Osteoblast (primary cell): ENCODE data around the gene UPF2. TPM values are rescaled to one million over a fixed set of nuclear protein-coding genes. Genes with fewer than 3 reads are reported as not detected.

Experiments
- DNase-seq: peaks from one replicate; pipeline ENCODE4 v3.0.0; 2011; ENCODE audit warnings: low spot score, mixed read lengths; ENCODE audit not compliant: insufficient read length; ENCODE audit errors: missing footprints
- H2AFZ ChIP-seq: 2 replicates; pipeline ENCODE4 v1.6.0; 2011; ENCODE audit warnings: mild to moderate bottlenecking, low read length
- H3K27ac ChIP-seq: 2 replicates; pipeline ENCODE4 v1.5.1; 2011; ENCODE audit warnings: mild to moderate bottlenecking, low read depth, low read length, moderate library complexity
- H3K27me3 ChIP-seq: 2 replicates; pipeline ENCODE4 v1.6.0; 2012; ENCODE audit warnings: mild to moderate bottlenecking, control low read depth, inconsistent platforms, low read length, moderate library complexity; ENCODE audit not compliant: insufficient read depth
- H3K36me3 ChIP-seq: 2 replicates; pipeline ENCODE4 v1.5.1; 2011; ENCODE audit warnings: mild to moderate bottlenecking, low read length, control low read depth, moderate library complexity; ENCODE audit not compliant: insufficient read depth
- H3K4me1 ChIP-seq: 2 replicates; pipeline ENCODE4 v1.5.1; 2011; ENCODE audit warnings: mild to moderate bottlenecking, low read length, control low read depth, moderate library complexity; ENCODE audit not compliant: insufficient read depth
- H3K4me2 ChIP-seq: 2 replicates; pipeline ENCODE4 v1.6.0; 2011; ENCODE audit warnings: mild to moderate bottlenecking, low read length; ENCODE audit not compliant: insufficient read depth
- H3K4me3 ChIP-seq: fragments of 200-600 bp; sonication (generic); 3 replicates; pipeline ENCODE4 v1.5.1; 2012; ENCODE audit warnings: mild to moderate bottlenecking, low read length, inconsistent platforms; ENCODE audit not compliant: insufficient read depth
- H3K79me2 ChIP-seq: 2 replicates; pipeline ENCODE4 v1.6.0; 2012; ENCODE audit warnings: mild to moderate bottlenecking, low read length, control low read depth, inconsistent platforms; ENCODE audit not compliant: insufficient read depth
- H3K9me3 ChIP-seq: 2 replicates; pipeline ENCODE4 v1.5.1; 2011; ENCODE audit warnings: low read depth, low read length, control low read depth
- H4K20me1 ChIP-seq: 2 replicates; pipeline ENCODE4 v1.6.0; 2012; ENCODE audit warnings: mild to moderate bottlenecking, low read length, control low read depth; ENCODE audit not compliant: insufficient read depth
- total RNA-seq: library from RNA; depleted of rRNA; stranded (reverse); fragments of >200 nt; gene quantifications from 2 replicates; pipeline ENCODE4 v1.2.3, GENCODE V29; 2012
- TF ChIP-seq, protein P1 (sequence below): IDR thresholded peaks from 2 replicates; pipeline ENCODE4 v1.5.1; 2011; ENCODE audit warnings: mild to moderate bottlenecking, low read depth, low read length, moderate library complexity; ENCODE audit errors: extremely low read depth

The UPF2 gene
- total RNA-seq, 1 donor = 15.9 TPM

DNA sequence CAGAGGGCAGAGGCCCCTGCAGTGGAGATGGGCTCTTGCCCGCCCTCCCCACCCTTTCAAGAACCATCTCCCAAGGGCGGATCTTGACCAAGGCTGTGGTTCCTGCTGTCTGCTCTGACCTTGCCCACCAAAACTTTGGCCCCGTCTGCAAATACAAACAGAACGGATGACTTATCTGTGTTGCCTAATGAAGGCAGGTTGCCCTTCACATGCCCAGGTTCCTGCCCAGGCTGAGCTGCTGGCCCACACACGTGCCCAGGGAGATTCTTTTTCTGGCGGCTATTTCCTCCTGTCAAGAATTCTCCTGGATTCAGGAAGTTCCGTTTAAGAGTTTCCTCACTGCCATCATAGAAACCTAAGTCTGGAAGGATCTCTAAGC, 141.2 kb downstream of the UPF2 start:
- Histone ChIP-seq H3K27ac (no peak overlapping the region), H4K20me1 (no peaks in the 10 kb centered on the region), H3K4me1 (no peaks in the 10 kb centered on the region), H3K36me3 (no peaks in the 10 kb centered on the region), H3K79me2 (no peaks in the 10 kb centered on the region), H3K4me3 (no peak overlapping the region), H3K4me2 (no peak overlapping the region), H2AFZ (no peak overlapping the region), H3K27me3 (peaks cover 2% of the 10 kb centered on the region), H3K9me3 (no peaks in the 10 kb centered on the region)
- TF ChIP-seq, protein P1, sequence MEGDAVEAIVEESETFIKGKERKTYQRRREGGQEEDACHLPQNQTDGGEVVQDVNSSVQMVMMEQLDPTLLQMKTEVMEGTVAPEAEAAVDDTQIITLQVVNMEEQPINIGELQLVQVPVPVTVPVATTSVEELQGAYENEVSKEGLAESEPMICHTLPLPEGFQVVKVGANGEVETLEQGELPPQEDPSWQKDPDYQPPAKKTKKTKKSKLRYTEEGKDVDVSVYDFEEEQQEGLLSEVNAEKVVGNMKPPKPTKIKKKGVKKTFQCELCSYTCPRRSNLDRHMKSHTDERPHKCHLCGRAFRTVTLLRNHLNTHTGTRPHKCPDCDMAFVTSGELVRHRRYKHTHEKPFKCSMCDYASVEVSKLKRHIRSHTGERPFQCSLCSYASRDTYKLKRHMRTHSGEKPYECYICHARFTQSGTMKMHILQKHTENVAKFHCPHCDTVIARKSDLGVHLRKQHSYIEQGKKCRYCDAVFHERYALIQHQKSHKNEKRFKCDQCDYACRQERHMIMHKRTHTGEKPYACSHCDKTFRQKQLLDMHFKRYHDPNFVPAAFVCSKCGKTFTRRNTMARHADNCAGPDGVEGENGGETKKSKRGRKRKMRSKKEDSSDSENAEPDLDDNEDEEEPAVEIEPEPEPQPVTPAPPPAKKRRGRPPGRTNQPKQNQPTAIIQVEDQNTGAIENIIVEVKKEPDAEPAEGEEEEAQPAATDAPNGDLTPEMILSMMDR = no peak
- peak; percentile 58 for DNase-seq

DNA sequence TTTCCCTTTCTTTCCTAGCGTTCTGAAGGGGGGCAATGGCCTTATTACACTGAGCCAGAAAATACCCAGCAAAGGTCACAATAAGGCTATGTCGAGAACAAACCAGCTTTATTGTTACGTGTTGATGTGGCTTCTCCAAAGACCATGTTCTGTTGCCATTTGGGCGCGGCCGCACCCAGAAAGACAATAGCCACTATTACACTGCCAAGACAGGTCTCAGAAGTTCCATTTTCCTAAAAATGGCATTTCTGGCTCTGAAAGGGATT, 141.6 kb downstream of the UPF2 start:
- Histone ChIP-seq H3K4me1 (no peaks in the 10 kb centered on the region), H3K9me3 (no peaks in the 10 kb centered on the region), H3K36me3 (no peaks in the 10 kb centered on the region), H3K4me3 (no peak overlapping the region), H3K4me2 (no peak overlapping the region), H3K27ac (no peak overlapping the region), H3K27me3 (peaks cover 2% of the 10 kb centered on the region), H3K79me2 (no peaks in the 10 kb centered on the region), H4K20me1 (no peaks in the 10 kb centered on the region), H2AFZ (no peak overlapping the region)
- TF ChIP-seq, protein P1 = no peak
- DNase-seq = no peak

DNA sequence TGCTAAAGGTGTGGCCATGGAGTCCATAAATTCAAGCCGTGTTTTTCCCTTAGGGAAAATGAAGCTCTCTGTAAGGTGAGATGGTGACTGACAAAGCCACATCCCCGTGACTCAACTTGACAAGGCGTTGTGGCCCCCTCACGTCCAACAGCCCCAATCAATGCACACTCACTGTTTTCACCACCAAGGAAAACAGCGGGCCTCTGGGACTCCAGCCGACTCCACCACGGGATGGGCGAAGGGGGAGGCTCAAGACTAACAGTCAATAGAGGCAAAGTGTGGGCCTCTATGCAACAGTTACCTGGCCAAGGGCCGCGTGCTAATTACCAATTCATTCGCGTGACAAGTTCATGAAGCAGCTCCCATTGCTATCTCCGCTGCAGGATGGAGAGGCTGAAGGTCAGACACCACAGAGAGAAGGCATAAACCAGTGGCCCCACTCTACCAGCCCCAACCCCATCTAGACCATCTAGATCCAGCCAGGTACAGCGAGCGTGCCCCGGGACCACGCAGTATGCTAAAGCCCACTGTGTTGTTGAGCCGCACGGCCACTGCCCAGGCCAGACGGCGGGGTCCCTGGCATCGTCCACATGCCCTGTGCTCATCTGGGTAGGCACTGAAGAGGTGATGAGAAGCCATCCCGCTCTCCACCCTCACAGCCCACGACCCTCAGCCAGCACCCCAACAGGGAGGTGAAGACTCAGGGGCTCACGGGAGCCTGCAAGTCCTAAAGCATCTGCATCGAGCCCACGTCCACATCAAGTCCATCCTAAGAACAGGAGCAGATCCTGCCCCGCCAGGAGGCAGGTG, 143.3 kb downstream of the UPF2 start:
- TF ChIP-seq, protein P1 = no peak
- Histone ChIP-seq H3K4me3 (no peak overlapping the region), H3K27me3 (peaks cover 2% of the 10 kb centered on the region), H3K79me2 (no peaks in the 10 kb centered on the region), H3K27ac (no peak overlapping the region), H3K4me2 (no peak overlapping the region), H2AFZ (no peak overlapping the region), H3K4me1 (no peaks in the 10 kb centered on the region), H3K36me3 (no peaks in the 10 kb centered on the region), H4K20me1 (no peaks in the 10 kb centered on the region), H3K9me3 (no peaks in the 10 kb centered on the region)
- DNase-seq = peak; percentile 82

DNA sequence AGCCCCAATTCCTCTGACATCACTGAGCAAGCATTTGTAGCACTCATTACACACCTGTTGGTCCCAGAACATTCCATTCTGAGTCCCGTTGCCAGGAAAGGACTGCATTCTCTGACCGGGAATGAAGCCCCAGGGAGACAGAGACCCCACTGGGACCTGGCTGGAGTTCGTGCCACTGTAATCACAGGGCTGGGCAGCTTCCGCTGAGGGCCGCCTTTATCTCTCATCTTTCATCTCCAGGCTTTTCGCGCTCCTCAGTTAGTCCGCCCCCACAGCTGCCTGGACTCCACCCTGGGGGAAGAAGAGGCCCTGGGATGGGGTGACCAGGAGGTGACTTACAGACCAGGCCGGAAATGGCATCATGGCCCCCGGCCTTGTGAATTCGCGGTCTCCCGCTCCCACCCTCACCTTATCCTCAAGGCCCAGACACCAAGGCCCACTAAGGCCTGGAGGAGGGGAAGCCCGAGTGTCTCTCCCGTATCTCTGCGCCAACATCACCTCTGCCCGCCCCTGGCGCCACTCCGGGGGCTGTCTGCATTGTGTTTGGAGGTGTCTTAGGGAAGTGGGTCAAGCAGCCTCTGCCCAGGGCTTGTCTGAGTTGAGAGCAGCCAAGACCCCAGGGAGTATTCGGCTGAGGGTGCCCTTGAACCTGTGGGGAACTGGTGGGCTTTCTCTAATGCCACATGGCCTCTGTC, 144.1 kb downstream of the UPF2 start:
- H3K36me3 ChIP-seq = no peaks in the 10 kb centered on the region
- H3K9me3 ChIP-seq = no peaks in the 10 kb centered on the region
- H3K27ac ChIP-seq = no peak overlapping the region
- DNase-seq = peak; percentile 34
- no peak overlapping the region for H3K4me3 ChIP-seq
- H3K79me2 ChIP-seq = no peaks in the 10 kb centered on the region
- H4K20me1 ChIP-seq = no peaks in the 10 kb centered on the region
- TF ChIP-seq, protein P1 = no peak
- no peak overlapping the region for H3K4me2 ChIP-seq
- no peaks in the 10 kb centered on the region for H3K4me1 ChIP-seq
- H2AFZ ChIP-seq = no peak overlapping the region
- peaks cover 2% of the 10 kb centered on the region for H3K27me3 ChIP-seq
